GM21528 (cell line): ENCODE data around the gene FTHL17.
A peak's percentile ranks its signal among the peaks of the same experiment; 100 is the strongest.

Experiments used
- ATAC-seq: cut with Tn5 transposase; IDR thresholded peaks from one replicate; pipeline ENCODE4 v1.9.1; 2021; ENCODE audit warnings: mild to moderate bottlenecking, moderate library complexity; ENCODE audit not compliant: unreplicated experiment, low FRiP score

The FTHL17 gene

GRCh38 chrX:31071725-31072124 lies at the start of gene FTHL17:
Gene FTHL17 (minus strand): TSS chrX:31072041. CDS start chrX:31071953, 88 bp downstream.
- ATAC-seq: no peak

- ATAC-seq: no peak
Observed at GRCh38 chrX:31117266-31117665, 45.4 kb upstream of the FTHL17 start.

DNA sequence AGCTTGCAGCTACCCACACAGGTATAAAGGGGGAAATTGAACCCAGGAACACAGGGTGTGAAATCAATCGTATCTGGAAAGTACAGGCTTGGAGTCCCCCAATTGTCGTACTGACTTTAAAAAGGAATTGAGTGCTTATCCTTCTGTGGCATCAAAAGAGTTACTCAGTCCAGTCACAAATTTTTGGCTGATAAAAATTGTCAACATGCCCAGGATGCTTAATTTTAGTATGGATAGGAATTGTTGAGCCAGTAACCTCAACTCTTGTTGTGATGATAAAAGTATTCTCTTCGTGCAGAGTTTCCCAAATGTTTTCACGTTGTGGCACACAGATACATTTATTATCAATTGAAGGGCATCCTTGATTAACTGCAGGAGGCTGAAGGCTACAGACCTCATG lies 43.6 kb upstream of the FTHL17 start:
- ATAC-seq: no peak

GRCh38 chrX:31114858-31115257 lies 43.0 kb upstream of the FTHL17 start:
- ATAC-seq: no peak

DNA sequence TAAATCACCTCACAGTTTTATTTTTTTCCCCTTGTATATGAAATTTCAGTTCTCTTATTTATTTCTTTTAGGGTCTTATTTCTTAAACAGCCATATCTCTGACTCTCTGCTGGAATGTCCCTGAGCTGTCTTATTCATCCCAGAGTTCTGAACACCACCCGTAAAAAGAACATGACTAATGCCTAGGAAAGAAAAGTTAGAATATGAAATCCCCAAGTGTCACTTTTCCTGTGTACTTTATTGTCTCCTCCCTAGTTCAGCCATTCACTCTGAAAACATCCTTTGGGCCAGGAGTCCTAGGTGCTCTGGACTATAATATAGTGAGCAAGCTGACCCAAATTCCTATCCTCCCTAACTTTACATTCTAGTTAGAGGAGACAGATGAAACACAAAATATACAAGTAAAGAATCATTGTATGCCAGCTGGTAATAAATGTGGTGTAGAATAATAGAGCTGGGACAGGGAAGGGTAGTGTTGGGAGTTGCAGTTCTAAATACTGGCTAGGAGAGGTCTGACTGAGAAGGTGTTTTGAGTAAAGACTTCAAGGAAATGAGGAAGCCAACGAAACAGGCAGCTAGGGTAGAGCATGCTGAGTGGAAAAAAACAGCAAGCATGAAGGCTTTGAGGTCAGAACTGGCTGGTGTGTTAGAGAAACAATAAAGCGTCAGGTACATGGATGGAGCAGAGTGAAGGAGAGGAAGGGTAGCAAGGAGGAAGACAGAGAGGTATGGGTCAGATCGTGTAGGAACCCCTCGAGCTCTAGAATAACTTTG lies 40.6 kb upstream of the FTHL17 start:
- ATAC-seq: no peak

- ATAC-seq: no peak
Observed at GRCh38 chrX:31110657-31111056, 38.8 kb upstream of the FTHL17 start.

DNA sequence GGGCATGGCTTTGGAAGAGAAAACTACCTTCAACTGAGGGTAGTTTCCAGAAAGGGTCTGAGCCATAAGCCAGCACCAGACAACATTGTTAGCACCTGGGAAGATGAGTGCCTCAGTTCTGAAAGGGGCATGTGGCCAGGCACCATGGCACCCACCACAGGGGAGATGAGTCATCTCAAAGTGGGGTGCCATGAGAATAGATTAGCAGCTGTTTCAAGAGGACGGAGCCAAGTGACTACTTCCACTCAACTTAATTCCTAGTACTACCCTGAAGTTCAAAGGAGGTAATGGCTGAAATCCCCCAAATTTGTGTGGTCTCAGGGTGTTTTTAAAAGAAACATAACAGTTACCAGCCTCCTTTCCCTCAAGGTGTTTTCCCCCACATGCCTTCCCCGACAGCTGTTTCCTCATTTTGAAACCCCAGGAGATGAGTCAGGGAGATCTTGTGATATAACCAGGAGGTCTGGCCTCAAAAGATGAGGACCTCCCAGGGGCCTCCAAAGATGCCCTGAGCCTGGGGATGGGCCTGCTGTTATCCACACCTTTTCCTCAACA lies 27.8 kb upstream of the FTHL17 start:
- peak; percentile 76 for ATAC-seq

GRCh38 chrX:31098079-31098478 lies 26.2 kb upstream of the FTHL17 start:
- ATAC-seq: no peak

GRCh38 chrX:31093639-31093975 lies 21.8 kb upstream of the FTHL17 start:
- no peak for ATAC-seq

GRCh38 chrX:31092970-31093638 lies 21.3 kb upstream of the FTHL17 start:
- no peak for ATAC-seq

DNA sequence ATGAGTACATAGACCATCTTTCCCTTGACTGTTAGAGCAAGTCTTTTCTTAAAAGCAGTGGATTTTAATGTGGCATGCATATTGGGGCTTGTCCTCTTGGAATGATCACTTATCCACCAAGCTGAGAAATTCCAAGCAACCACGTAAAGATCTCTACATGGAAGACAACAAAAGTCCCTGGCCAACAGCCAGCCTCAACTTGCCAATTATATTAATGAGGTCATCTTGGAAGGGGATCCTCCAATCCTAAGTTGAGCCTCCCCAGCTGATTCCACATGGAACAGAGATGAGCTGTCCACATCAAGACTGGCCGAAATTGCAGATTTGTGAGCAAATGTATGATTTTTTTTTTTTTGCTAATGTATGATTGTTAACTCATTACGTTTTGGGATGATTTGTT lies 20.6 kb upstream of the FTHL17 start:
- no peak for ATAC-seq

DNA sequence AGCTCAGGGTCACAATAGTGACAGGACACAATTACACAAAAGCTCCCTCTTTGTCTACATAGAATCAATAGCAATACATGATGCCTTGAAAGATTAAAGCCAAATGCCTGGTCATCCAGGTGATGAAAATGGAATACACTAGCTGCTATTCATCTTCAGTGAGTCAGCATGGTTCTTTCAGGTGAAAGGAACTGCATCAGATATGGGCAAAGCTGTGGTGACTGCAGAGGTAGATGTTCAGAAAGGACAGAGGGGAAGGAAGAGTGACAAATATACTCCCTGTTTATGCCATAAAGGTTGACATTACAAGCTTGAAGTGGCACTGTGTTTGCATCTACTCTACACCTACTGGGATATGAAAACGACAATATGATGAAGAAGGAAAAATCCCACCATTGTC lies 20.0 kb upstream of the FTHL17 start:
- ATAC-seq: no peak

DNA sequence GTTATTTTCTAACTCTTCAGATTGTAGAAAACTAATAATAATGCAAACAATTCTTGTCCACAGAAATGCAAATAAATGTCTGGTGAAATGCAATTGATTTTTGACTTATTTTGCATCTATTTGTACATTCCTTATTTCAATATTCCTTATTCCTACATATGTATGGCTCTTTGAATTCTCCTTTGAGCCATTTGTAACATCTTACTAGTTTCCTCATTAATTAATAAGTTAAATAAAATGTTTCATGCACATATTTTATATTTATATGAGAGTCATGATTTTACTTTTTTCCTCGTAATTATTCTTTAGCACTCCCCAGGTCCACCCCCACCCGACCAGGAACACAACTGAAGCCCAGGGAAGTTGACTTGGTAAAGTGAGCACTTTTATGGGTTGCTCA lies 2.7 kb upstream of the FTHL17 start:
- ATAC-seq: no peak

GRCh38 chrX:31071262-31071661 lies 579 bp downstream of the FTHL17 start:
- no peak for ATAC-seq

DNA sequence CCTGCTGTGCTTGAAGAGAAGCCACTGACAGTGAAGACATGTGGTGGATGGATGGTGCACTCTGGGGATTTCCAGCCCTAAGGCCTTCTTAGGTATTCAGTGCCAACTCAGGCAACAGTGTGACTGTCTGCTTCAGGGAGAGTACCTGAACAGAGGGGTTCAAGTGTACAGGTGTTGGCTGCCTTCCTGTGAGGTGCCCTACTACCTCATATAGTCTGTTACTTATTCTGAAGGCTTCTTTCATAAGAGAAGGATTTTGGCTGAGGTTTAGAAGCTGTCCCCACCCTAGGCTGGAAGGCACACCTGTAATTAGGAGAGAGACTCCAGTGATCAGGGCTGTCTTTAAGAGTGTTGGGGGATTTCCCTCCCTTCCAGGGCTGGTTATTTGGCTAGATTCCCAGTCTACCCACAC lies 1.8 kb downstream of the FTHL17 start:
- ATAC-seq: no peak

GRCh38 chrX:31063114-31063513 lies 8.7 kb downstream of the FTHL17 start:
- ATAC-seq: no peak

GRCh38 chrX:31061091-31061490 lies 10.8 kb downstream of the FTHL17 start:
- no peak for ATAC-seq

GRCh38 chrX:31060016-31060415 lies 11.8 kb downstream of the FTHL17 start:
- ATAC-seq: no peak

GRCh38 chrX:31058284-31058683 lies 13.6 kb downstream of the FTHL17 start:
- no peak for ATAC-seq

GRCh38 chrX:31057691-31058090 lies 14.2 kb downstream of the FTHL17 start:
- no peak for ATAC-seq

- no peak for ATAC-seq
Observed at GRCh38 chrX:31057291-31057690, 14.6 kb downstream of the FTHL17 start.

DNA sequence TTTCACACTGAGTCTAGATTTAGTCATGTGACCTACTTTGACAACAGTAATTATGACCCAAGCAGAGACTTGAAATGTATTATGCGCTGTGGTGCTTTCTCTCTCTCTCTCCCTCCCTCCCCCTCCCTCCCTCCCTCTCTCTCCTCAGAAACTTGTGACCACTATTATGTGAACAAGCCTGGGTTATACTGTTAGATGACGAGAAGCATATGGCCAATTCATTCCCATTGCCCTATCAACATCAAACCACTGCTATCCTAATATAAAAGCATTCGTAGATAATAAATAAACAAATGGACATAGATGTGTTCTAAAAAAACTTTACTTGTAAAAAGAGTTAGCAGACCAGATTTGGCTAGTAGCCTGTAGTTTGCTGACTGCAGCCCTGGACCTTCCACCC lies 18.2 kb downstream of the FTHL17 start:
- no peak for ATAC-seq
